OCI-LY7 (cell line): ENCODE results near the gene ABCA7. TPM values are rescaled to one million over a fixed set of nuclear protein-coding genes. Genes with fewer than 3 reads are reported as not detected.

Experiments used
- BruUV-seq: library from RNA; stranded (reverse); fragments of 400-500 nt; replicated peaks from 2 replicates; lab custom pipeline; 2021; lab: Mats Ljungman, UMichigan
- CTCF ChIA-PET: fragments of 300-600 bp; sonication (Branson Sonifier 250); formaldehyde crosslinking; loops from one replicate; lab custom pipeline; 2022; ENCODE audit warnings: antibody characterized with exemption; ENCODE audit not compliant: unreplicated experiment; lab: Charles Lee
- POLR2A ChIA-PET: fragments of 300-600 bp; sonication (Branson Sonifier 250); formaldehyde crosslinking; loops from one replicate; lab custom pipeline; 2022; ENCODE audit warnings: antibody characterized with exemption; lab: Charles Lee
- DNase-seq: peaks from one replicate; pipeline ENCODE4 v3.0.0-alpha.2; 2015; ENCODE audit warnings: low spot score
- H2AFZ ChIP-seq: fragments of 200-600 bp; sonication (generic), shearing (Covaris generic); 2 replicates; pipeline ENCODE4 v1.6.1; 2014; ENCODE audit warnings: mild to moderate bottlenecking, antibody characterized with exemption, low read length, moderate library complexity
- H3K27ac ChIP-seq: fragments of 200-600 bp; sonication (generic); 2 replicates; pipeline ENCODE4 v1.5.1; 2014; ENCODE audit warnings: mixed run types, low read depth, mild to moderate bottlenecking, moderate library complexity, low read length, inconsistent platforms; ENCODE audit not compliant: poor library complexity, severe bottlenecking
- H3K36me3 ChIP-seq: fragments of 200-600 bp; sonication (generic); 2 replicates; pipeline ENCODE4 v1.6.1; 2014; ENCODE audit warnings: mild to moderate bottlenecking, antibody characterized with exemption, low read length, moderate library complexity, mixed read lengths; ENCODE audit not compliant: insufficient read depth
- H3K4me1 ChIP-seq: fragments of 200-600 bp; sonication (generic); 2 replicates; pipeline ENCODE4 v1.5.1; 2014; ENCODE audit warnings: mild to moderate bottlenecking, low read length; ENCODE audit not compliant: insufficient read depth, poor library complexity, severe bottlenecking
- H3K4me2 ChIP-seq: fragments of 200-600 bp; sonication (generic); 2 replicates; pipeline ENCODE4 v1.6.1; 2014; ENCODE audit warnings: mild to moderate bottlenecking, low read length
- H3K4me3 ChIP-seq: fragments of 200-600 bp; sonication (generic); 2 replicates; pipeline ENCODE4 v1.5.1; 2014; ENCODE audit warnings: mild to moderate bottlenecking, low read depth, low read length; ENCODE audit not compliant: poor library complexity, severe bottlenecking
- H3K79me2 ChIP-seq: fragments of 200-600 bp; sonication (generic); 2 replicates; pipeline ENCODE4 v1.6.1; 2016; ENCODE audit warnings: low read depth, mild to moderate bottlenecking, low read length, moderate library complexity, mixed read lengths; ENCODE audit not compliant: insufficient read depth
- H3K9me2 ChIP-seq: fragments of 200-600 bp; sonication (generic); 2 replicates; pipeline ENCODE4 v1.6.1; 2016; ENCODE audit warnings: mild to moderate bottlenecking, low read length, mixed read lengths; ENCODE audit not compliant: insufficient read depth
- H3K9me3 ChIP-seq: fragments of 200-600 bp; sonication (generic); 2 replicates; pipeline ENCODE4 v1.6.1; 2014; ENCODE audit warnings: mild to moderate bottlenecking, mixed run types, low read length, mixed read lengths
- H4K20me1 ChIP-seq: fragments of 200-600 bp; sonication (generic); 2 replicates; pipeline ENCODE4 v1.6.1; 2014; ENCODE audit warnings: mild to moderate bottlenecking, antibody characterized with exemption, low read length, moderate library complexity, mixed read lengths; ENCODE audit not compliant: insufficient read depth
- EZH2phosphoT487 ChIP-seq: fragments of 200-600 bp; sonication (generic); IDR thresholded peaks from 2 replicates; pipeline ENCODE4 v1.6.1; 2018; ENCODE audit warnings: low read depth, borderline replicate concordance, mild to moderate bottlenecking, mixed run types, antibody characterized with exemption, low read length, moderate library complexity, mixed read lengths
- intact Hi-C: fragments of 100-400 bp; cut with micrococcal nuclease; formaldehyde crosslinking; loops from one replicate; pipeline ENCODE4 v1.10.0; 2022; ENCODE audit not compliant: unreplicated experiment
- total RNA-seq, 2 experiments: library from RNA; depleted of rRNA in 1 of 2; stranded (reverse); fragments of >200 nt in 1 of 2; shearing (Covaris generic) in 1 of 2; gene quantifications; 2 replicates each; pipeline ENCODE4 v1.2.3, GENCODE V29; 2014 to 2022
- TF ChIP-seq, protein P1 (sequence below): fragments of 200-600 bp; sonication (generic); conservative IDR thresholded peaks from 2 replicates; pipeline ENCODE4 v1.5.1; 2014; ENCODE audit warnings: mild to moderate bottlenecking, antibody characterized with exemption, low read length, moderate library complexity, mixed read lengths

Gene ABCA7
- total RNA-seq, 2 experiments from 2014 or later: 43.3 to 66.6 TPM

DNA sequence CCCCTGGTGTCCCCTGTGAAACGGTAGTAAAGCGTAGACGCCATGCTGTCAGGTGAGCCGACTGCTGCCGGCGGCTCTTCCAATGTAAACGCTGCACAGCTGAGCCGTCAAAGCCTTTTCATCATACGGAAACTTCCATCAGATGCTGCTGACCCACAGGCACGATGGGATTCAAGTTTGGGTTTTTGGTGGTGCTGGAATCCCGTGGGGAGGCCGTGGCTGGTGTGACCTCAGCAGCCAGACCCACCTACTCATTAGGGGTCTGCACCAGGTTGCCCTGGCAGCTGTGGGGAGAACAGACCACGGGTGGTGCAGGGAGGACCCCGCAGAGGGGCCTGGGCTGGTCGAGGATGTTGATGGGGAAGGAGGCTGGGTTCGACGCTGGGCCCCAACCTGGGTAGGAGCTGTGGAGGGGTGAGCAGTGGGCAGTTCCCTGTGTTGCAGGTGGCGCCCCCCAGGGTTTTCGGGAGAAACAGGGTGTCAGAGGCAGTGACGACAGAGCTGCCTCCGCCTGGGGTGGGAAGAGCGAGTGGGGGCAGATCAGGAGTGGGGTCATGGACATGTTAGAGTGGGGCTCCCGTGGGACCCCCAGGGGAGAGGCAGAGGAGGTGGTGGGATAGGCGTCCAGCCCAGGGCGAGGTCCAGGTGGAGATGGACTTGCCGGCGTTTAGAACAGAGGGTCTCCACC, 33.1 kb upstream of the ABCA7 start:
- H4K20me1 ChIP-seq: no peaks in the 10 kb centered on the region
- ChIA-PET POLR2A (no interaction called here), CTCF (no interaction called here)
- TF ChIP-seq, protein P1, sequence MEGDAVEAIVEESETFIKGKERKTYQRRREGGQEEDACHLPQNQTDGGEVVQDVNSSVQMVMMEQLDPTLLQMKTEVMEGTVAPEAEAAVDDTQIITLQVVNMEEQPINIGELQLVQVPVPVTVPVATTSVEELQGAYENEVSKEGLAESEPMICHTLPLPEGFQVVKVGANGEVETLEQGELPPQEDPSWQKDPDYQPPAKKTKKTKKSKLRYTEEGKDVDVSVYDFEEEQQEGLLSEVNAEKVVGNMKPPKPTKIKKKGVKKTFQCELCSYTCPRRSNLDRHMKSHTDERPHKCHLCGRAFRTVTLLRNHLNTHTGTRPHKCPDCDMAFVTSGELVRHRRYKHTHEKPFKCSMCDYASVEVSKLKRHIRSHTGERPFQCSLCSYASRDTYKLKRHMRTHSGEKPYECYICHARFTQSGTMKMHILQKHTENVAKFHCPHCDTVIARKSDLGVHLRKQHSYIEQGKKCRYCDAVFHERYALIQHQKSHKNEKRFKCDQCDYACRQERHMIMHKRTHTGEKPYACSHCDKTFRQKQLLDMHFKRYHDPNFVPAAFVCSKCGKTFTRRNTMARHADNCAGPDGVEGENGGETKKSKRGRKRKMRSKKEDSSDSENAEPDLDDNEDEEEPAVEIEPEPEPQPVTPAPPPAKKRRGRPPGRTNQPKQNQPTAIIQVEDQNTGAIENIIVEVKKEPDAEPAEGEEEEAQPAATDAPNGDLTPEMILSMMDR: no peak
- TF ChIP-seq EZH2phosphoT487: no peak
- H3K4me2 ChIP-seq: no peak overlapping the region
- no peaks in the 10 kb centered on the region for H3K79me2 ChIP-seq
- H3K36me3 ChIP-seq: peaks cover 46% of the 10 kb centered on the region
- no peak overlapping the region for H3K4me3 ChIP-seq
- no peaks in the 10 kb centered on the region for H3K4me1 ChIP-seq
- no peaks in the 10 kb centered on the region for H3K9me3 ChIP-seq
- H3K27ac ChIP-seq: no peak overlapping the region
- BruUV-seq: no TSS peak
- DNase-seq: no peak
- no peak overlapping the region for H2AFZ ChIP-seq
- intact Hi-C loops: no loop called here
- no peaks in the 10 kb centered on the region for H3K9me2 ChIP-seq

DNA sequence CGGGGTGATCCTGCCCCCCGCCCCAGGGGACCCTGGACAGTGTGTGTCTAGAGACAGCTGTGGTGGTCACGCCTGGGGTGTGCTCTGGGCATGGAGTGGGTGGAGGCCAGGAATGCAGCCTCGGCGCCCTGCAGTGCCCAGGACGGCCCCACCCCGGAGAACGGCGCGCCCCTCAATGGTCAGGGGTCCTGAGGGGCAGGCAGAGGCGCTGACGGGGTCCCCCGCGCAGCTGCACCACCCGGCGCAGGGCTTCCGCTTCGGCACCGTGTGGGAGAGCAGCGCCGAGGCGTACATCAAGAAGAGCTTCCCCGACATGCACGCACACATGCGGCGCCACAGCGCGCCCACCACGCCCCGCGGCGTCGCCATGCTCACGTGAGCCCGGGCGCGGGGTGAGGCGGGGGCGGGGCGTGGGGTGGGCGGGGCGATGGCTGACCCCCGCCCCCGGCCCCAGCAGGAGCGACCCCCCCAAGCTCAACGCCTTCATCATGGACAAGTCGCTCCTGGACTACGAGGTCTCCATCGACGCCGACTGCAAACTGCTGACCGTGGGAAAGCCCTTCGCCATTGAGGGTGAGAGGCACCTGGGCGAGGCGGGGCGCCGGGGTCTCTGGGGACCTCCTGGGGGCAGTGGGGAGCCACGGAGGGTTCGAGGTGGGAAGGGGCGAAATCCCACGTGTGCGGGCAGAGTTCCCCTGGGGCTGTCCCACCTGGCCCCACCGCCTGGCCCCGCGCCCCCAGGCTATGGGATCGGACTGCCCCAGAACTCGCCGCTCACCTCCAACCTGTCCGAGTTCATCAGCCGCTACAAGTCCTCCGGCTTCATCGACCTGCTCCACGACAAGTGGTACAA, 32.3 kb upstream of the ABCA7 start:
- no peak overlapping the region for H3K4me3 ChIP-seq
- no peak for TF ChIP-seq EZH2phosphoT487
- TF ChIP-seq, protein P1: no peak
- H3K9me3 ChIP-seq: no peaks in the 10 kb centered on the region
- no peak overlapping the region for H3K27ac ChIP-seq
- no peak overlapping the region for H2AFZ ChIP-seq
- intact Hi-C loops: no loop called here
- H3K4me1 ChIP-seq: no peaks in the 10 kb centered on the region
- ChIA-PET POLR2A (no interaction called here), CTCF (no interaction called here)
- no peak for DNase-seq
- BruUV-seq: no TSS peak
- H3K79me2 ChIP-seq: no peaks in the 10 kb centered on the region
- no peak overlapping the region for H3K4me2 ChIP-seq
- peaks cover 53% of the 10 kb centered on the region for H3K36me3 ChIP-seq
- H4K20me1 ChIP-seq: no peaks in the 10 kb centered on the region
- no peaks in the 10 kb centered on the region for H3K9me2 ChIP-seq
